HG02943 (cell line): Measurements from ENCODE around the gene GALNT18.

Experiments used
- ATAC-seq: cut with Tn5 transposase; IDR thresholded peaks from one replicate; pipeline ENCODE4 v1.9.1; 2021; ENCODE audit warnings: mild to moderate bottlenecking, low read depth, moderate library complexity; ENCODE audit not compliant: unreplicated experiment

GALNT18 gene

GRCh38 chr11:11332141-11332710 is 289.6 kb downstream of the GALNT18 start:
- ATAC-seq: no peak

- no peak for ATAC-seq
Measured at GRCh38 chr11:11329062-11329806, 292.6 kb downstream of the GALNT18 start.

- ATAC-seq: no peak
Measured at GRCh38 chr11:11324090-11324489, 297.7 kb downstream of the GALNT18 start.

- no peak for ATAC-seq
Measured at GRCh38 chr11:11322101-11322500, 299.7 kb downstream of the GALNT18 start.

- ATAC-seq: no peak
Measured at GRCh38 chr11:11320825-11321224, 301.0 kb downstream of the GALNT18 start.

GRCh38 chr11:11318961-11319360 is 302.8 kb downstream of the GALNT18 start:
- ATAC-seq: no peak

- ATAC-seq: no peak
Measured at GRCh38 chr11:11318461-11318860, 303.3 kb downstream of the GALNT18 start.

- ATAC-seq: no peak
Measured at GRCh38 chr11:11316651-11317230, 305.1 kb downstream of the GALNT18 start.

GRCh38 chr11:11313902-11314692 is 307.7 kb downstream of the GALNT18 start:
- no peak for ATAC-seq

- ATAC-seq: no peak
Measured at GRCh38 chr11:11313426-11313825, 308.4 kb downstream of the GALNT18 start.

GRCh38 chr11:11312738-11313137 is 309.1 kb downstream of the GALNT18 start:
- no peak for ATAC-seq

- ATAC-seq: no peak
Measured at GRCh38 chr11:11311169-11311568, 310.6 kb downstream of the GALNT18 start.

GRCh38 chr11:11309906-11310305 is 311.9 kb downstream of the GALNT18 start:
- ATAC-seq: no peak

GRCh38 chr11:11308249-11308648 is 313.6 kb downstream of the GALNT18 start:
- no peak for ATAC-seq

GRCh38 chr11:11306855-11307254 is 314.9 kb downstream of the GALNT18 start:
- no peak for ATAC-seq

- ATAC-seq: no peak
Measured at GRCh38 chr11:11304550-11304949, 317.3 kb downstream of the GALNT18 start.

GRCh38 chr11:11302565-11302964 is 319.2 kb downstream of the GALNT18 start:
- ATAC-seq: no peak

- no peak for ATAC-seq
Measured at GRCh38 chr11:11301212-11301611, 320.6 kb downstream of the GALNT18 start.

- no peak for ATAC-seq
Measured at GRCh38 chr11:11297578-11297977, 324.2 kb downstream of the GALNT18 start.

- no peak for ATAC-seq
Measured at GRCh38 chr11:11296434-11296833, 325.4 kb downstream of the GALNT18 start.

GRCh38 chr11:11294551-11294855 is 327.3 kb downstream of the GALNT18 start:
- ATAC-seq: no peak
